ENCODE results near the gene PLPP6.

The PLPP6 gene

GRCh38 chr9:4700091-4700490 is 38.0 kb downstream of the PLPP6 start:
- DNase-seq (ENCODE audit: low spot score): no peak

DNA sequence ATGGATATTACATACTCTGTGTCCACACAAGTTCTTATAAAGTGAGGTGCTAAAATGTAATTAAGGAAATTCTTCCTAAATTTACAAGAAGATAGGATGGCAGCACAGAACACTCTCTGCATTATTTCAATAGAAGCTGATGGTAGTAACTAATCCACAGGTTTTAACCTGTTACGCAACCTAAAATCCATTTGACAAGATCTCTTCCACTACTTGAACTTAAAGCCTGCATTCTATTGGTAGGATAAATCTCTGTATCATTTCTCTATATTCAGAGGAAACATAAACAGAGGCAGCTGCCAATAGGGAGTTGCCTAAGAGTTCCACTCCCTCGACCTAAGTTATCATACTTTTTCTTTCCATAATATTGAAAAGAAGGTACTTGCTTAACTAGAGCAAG is 38.8 kb downstream of the PLPP6 start:
- no peak for DNase-seq (ENCODE audit: low spot score)

- no peak for DNase-seq (ENCODE audit: low spot score)
Measured at GRCh38 chr9:4701526-4701925, 39.4 kb downstream of the PLPP6 start.

- DNase-seq (ENCODE audit: low spot score): no peak
Measured at GRCh38 chr9:4704129-4704528, 42.0 kb downstream of the PLPP6 start.

DNA sequence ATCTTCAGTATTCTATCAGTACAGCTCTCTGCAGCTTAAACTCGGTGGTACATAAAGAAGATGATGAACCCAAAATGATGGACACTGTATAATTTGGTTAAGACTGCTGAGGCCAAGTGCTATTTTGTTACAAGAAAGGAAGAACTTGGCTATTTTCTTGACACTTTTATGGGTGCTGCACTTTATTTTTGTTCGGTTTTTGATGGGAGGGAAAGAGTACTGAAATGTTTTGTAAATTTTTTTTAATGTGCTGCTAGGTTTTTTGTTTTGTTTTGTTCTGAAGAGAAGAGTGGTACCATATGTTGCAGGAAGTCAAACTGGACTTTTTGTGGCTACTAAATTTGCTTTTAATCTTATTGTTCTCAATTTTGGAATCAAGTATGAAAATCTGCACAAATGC is 43.9 kb downstream of the PLPP6 start:
- no peak for DNase-seq (ENCODE audit: low spot score)

DNA sequence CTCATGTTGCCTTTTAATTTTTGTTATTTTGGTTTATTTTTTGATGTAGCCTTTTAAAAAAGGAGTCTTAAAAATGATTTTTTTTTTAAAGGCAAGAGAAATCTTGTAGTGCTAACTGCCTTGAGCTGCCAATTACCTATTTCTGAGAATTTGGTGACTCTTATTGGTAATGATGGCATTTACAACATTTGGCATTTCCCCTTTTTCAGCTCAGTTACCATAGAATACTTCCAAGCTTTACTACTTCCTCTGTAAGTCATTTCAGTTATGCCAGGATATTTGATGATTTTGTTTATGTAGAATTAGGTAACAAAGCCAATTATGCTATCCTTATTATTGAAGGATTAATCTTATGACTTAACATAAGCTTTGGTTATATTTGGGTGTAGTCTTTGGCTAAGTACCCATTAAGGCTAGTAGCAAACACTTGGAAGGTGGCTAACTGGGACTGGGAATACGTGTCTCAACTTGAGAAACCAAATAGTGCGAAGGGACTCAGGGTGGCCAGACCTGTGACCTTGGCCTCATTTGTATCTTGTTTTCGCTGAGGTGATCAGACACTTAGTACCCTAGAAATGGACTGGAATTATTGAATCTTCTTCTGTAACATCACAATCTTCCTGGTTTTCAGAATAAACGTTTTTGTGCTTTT is 45.0 kb downstream of the PLPP6 start:
- DNase-seq (ENCODE audit: low spot score): no peak

GRCh38 chr9:4709380-4709779 is 47.3 kb downstream of the PLPP6 start:
- no peak for DNase-seq (ENCODE audit: low spot score)

DNA sequence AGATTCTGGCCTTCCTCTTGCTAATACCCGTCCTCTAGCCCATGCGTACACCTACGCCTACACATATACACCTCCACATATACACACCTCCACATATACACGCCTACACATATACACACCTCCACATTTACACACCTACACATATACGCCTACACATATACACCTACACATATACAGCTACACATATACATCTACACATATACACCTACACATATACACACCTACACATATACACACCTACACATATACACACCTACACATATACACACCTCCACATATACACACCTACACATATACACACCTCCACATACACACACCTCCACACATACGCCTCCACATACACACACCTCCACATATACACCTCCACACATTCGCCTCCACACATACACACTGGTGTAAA is 51.8 kb downstream of the PLPP6 start:
- DNase-seq (ENCODE audit: low spot score): no peak

DNA sequence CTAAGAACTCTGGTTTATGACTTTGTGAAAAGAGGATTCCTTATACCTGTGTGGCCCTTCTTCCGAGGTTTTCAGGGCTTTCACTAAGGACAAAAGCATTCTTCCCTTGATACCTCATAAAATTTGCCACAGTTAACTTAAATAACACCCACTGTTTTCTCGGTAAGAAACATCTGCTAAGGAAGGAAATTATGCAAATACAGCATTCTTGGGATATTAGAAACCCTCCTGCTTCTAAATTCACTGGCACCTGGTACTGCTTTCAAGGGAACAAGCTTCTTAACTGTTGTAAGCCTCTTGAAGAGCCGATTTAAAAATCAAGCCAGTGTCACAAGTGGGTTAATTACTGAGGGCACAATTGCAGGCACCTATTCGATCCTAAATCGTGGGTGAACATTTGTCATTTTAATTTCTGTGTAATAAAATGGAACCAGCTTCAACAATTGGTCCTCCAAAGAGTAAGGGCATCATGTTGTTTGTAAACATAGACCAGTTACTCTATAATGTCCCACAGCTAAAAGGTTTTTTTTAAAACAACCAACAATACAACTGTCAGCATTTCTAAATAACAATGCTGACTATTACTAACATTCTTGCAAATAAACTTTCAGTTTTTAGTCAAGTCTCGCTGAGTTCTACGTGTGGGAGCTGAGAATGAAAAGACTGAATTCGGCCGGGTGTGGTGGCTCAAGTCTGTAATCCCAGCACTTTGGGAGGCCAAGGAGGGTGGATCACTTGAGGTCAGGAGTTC is 52.3 kb downstream of the PLPP6 start:
- DNase-seq (ENCODE audit: low spot score): no peak

Measured in iPS-NIHi11 (cell line).